A673 (cell line): ENCODE results near the gene HYI. TPM values are rescaled to one million over a fixed set of nuclear protein-coding genes. Genes with fewer than 3 reads are reported as not detected.

Source experiments
- BruUV-seq: library from RNA; stranded (reverse); fragments of 400-500 nt; replicated peaks from 2 replicates; lab custom pipeline; 2021; lab: Mats Ljungman, UMichigan
- CTCF ChIA-PET: fragments of 300-600 bp; sonication (Branson Sonifier 250); formaldehyde crosslinking; loops from one replicate; lab custom pipeline; 2022; ENCODE audit warnings: antibody characterized with exemption; lab: Charles Lee
- POLR2A ChIA-PET: fragments of 300-600 bp; sonication (Branson Sonifier 250); formaldehyde crosslinking; loops from one replicate; lab custom pipeline; 2022; ENCODE audit warnings: antibody characterized with exemption; ENCODE audit not compliant: low non-redundant PET; lab: Charles Lee
- DNase-seq: peaks from one replicate; pipeline ENCODE4 v3.0.0-alpha.2; 2015; ENCODE audit warnings: low spot score
- H3K27ac ChIP-seq: fragments of 200-600 bp; sonication (generic); 2 replicates; pipeline ENCODE4 v1.5.1; 2016; ENCODE audit warnings: mixed run types, low read depth, mild to moderate bottlenecking, mixed read lengths, antibody characterized with exemption, low read length; ENCODE audit not compliant: poor library complexity, severe bottlenecking
- H3K27me3 ChIP-seq: fragments of 200-600 bp; sonication (generic); replicated peaks from 2 replicates; pipeline ENCODE4 v1.6.1; 2017; ENCODE audit warnings: mixed run types, low read depth, mild to moderate bottlenecking, mixed read lengths, antibody characterized with exemption, low read length; ENCODE audit not compliant: insufficient read depth, poor library complexity
- H3K36me3 ChIP-seq: fragments of 200-600 bp; sonication (generic); 2 replicates; pipeline ENCODE4 v1.6.1; 2016; ENCODE audit warnings: mixed run types, mild to moderate bottlenecking, mixed read lengths, antibody characterized with exemption, low read length; ENCODE audit not compliant: insufficient read depth, poor library complexity, severe bottlenecking
- H3K4me1 ChIP-seq: fragments of 200-600 bp; sonication (generic); 2 replicates; pipeline ENCODE4 v1.6.1; 2017; ENCODE audit warnings: mixed run types, mild to moderate bottlenecking, mixed read lengths, antibody characterized with exemption, low read length; ENCODE audit not compliant: insufficient read depth, poor library complexity, severe bottlenecking
- H3K4me3 ChIP-seq: fragments of 200-600 bp; sonication (generic); 2 replicates; pipeline ENCODE4 v1.5.1; 2016; ENCODE audit warnings: low read depth, mixed run types, mild to moderate bottlenecking, mixed read lengths, low read length; ENCODE audit not compliant: poor library complexity, severe bottlenecking
- H3K9me3 ChIP-seq: fragments of 200-600 bp; sonication (generic); 2 replicates; pipeline ENCODE4 v1.6.1; 2016; ENCODE audit warnings: mixed run types, low read depth, mild to moderate bottlenecking, mixed read lengths, antibody characterized with exemption, low read length; ENCODE audit not compliant: poor library complexity, severe bottlenecking
- EZH2 ChIP-seq: fragments of 200-600 bp; sonication (generic); IDR thresholded peaks from 2 replicates; pipeline ENCODE4 v1.6.1; 2017; ENCODE audit warnings: borderline replicate concordance, low read depth, mild to moderate bottlenecking, mixed read lengths, antibody characterized with exemption, low read length; ENCODE audit not compliant: poor library complexity, severe bottlenecking
- intact Hi-C: fragments of 100-400 bp; cut with micrococcal nuclease; formaldehyde crosslinking; loops from one replicate; pipeline ENCODE4 v1.10.0; 2022; ENCODE audit not compliant: unreplicated experiment
- total RNA-seq: library from RNA; stranded (reverse); gene quantifications from 2 replicates; pipeline ENCODE4 v1.2.3, GENCODE V29; 2021
- TF ChIP-seq, protein P1 (sequence below): fragments of 300-800, 200-600 bp; sonication (generic); conservative IDR thresholded peaks from 2 replicates; pipeline ENCODE4 v1.5.1; 2017; ENCODE audit warnings: low read depth, mild to moderate bottlenecking, antibody characterized with exemption, low read length, moderate library complexity, mixed read lengths

The HYI gene
- total RNA-seq, 1 experiment from 2014 or later, result 14.8 TPM

DNA sequence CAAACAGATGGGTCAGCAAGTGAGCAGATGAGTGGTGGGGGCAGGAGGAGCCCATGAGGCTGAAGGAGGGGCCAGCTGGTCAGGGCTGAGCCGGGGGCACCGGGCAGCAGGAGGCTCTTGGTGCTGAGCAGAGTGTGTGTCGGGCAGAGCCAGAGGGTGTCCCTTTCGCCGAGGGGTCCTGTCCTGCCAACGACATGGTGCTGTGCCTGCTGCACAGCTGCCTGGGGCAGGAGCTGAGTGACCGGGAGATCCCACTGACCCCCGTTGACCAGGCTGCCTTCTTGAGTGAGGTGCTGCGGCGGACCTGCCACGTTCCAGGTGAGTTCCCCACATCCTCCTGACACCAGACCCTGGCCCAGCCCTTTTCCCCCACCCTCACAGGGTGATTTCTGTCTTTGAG, 27.5 kb downstream of the HYI start:
- intact Hi-C loops, result no loop called here
- no peak for DNase-seq
- Histone ChIP-seq H3K27ac (no peak overlapping the region), H3K4me3 (no peak overlapping the region), H3K36me3 (peaks cover 31% of the 10 kb centered on the region), H3K4me1 (no peaks in the 10 kb centered on the region), H3K9me3 (no peaks in the 10 kb centered on the region), H3K27me3 (no peaks in the 10 kb centered on the region)
- CTCF ChIA-PET, result no interaction called here
- POLR2A ChIA-PET, result no interaction called here
- no TSS peak for BruUV-seq
- TF ChIP-seq, protein P1, sequence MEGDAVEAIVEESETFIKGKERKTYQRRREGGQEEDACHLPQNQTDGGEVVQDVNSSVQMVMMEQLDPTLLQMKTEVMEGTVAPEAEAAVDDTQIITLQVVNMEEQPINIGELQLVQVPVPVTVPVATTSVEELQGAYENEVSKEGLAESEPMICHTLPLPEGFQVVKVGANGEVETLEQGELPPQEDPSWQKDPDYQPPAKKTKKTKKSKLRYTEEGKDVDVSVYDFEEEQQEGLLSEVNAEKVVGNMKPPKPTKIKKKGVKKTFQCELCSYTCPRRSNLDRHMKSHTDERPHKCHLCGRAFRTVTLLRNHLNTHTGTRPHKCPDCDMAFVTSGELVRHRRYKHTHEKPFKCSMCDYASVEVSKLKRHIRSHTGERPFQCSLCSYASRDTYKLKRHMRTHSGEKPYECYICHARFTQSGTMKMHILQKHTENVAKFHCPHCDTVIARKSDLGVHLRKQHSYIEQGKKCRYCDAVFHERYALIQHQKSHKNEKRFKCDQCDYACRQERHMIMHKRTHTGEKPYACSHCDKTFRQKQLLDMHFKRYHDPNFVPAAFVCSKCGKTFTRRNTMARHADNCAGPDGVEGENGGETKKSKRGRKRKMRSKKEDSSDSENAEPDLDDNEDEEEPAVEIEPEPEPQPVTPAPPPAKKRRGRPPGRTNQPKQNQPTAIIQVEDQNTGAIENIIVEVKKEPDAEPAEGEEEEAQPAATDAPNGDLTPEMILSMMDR, result no peak
- TF ChIP-seq EZH2, result no peak

DNA sequence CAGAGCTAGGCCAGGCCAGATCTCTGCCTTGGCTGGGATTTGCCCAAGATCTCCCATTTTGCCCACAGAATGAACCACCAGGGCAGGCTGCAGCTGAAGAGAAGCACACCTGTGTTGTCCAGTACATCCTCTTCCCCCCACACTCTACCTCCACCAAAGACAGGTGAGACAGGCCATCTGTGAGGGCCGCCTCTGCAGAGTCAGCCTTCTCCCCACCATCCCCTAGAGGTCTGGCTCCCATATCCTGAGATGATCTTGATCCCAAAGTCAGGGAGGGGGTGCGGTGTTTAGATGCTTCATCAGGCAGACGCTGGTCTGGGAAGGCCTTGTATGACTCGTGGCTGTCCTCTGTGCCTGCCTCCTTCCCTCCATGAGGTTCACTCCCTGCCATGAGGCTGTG, 28.7 kb downstream of the HYI start:
- H3K27ac ChIP-seq, result no peak overlapping the region
- H3K36me3 ChIP-seq, result peaks cover 31% of the 10 kb centered on the region
- CTCF ChIA-PET, result no interaction called here
- H3K4me1 ChIP-seq, result no peaks in the 10 kb centered on the region
- no peak for TF ChIP-seq EZH2
- TF ChIP-seq, protein P1, result no peak
- POLR2A ChIA-PET, result no interaction called here
- no peaks in the 10 kb centered on the region for H3K27me3 ChIP-seq
- no peak for DNase-seq
- no TSS peak for BruUV-seq
- no peaks in the 10 kb centered on the region for H3K9me3 ChIP-seq
- no peak overlapping the region for H3K4me3 ChIP-seq
- intact Hi-C loops, result no loop called here

DNA sequence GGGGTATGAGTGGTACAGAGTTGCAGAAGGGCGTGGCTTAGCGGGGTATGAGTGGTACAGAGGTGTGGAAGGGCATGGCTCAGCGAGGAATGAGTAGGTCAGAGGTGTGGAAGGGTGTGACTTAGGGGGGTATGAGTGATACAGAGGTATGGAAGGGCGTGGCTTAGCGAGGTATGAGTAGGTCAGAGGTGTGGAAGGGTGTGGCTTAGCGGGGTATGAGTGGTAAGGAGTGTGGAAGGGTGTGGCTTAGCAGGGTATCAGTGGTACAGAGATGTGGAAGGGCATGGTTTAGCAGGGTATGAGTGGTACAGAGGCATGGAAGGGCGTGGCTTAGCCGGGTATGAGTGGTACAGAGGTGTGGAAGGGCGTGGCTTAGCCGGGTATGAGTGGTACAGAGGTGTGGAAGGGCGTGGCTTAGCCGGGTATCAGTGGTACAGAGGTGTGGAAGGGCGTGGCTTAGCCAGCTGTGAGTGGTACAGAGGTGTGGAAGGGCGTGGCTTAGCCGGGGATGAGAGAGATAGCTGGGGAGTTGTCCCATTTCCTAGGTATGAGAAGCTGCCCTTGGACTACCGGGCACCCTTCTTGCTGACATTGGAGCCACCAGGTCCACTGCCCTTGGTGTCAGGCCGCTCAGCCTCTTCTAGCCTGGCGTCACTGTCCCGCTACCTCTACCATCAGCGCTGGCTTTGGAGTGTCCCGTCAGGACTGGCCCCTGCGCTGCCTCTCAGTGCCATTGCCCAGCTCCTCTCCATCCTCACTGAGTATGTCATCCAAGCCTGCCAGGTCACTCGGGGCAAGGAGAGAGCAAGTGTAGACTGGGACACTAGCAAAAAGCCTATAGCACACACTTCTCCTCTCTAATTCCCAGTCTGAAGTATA, 29.8 kb downstream of the HYI start:
- no TSS peak for BruUV-seq
- no peaks in the 10 kb centered on the region for H3K9me3 ChIP-seq
- peaks cover 35% of the 10 kb centered on the region for H3K36me3 ChIP-seq

More for the DNA sequence above, 29.8 kb downstream of the HYI start:
- ChIA-PET POLR2A (no interaction called here), CTCF (no interaction called here)
- Histone ChIP-seq H3K27ac (no peak overlapping the region), H3K27me3 (no peaks in the 10 kb centered on the region), H3K4me3 (no peak overlapping the region), H3K4me1 (no peaks in the 10 kb centered on the region)
- no peak for DNase-seq
- intact Hi-C loops, result no loop called here
- TF ChIP-seq, protein P1, result no peak
